Activated effector memory CD4-positive, alpha-beta T cell treated with Interleukin-2 at 50 U/mL for 16 hours (primary cell): ENCODE results near the gene LRRC47.
"Not testable (repeated sequence)": the region's sequence is repeated elsewhere in the genome, so short reads cannot be mapped to it uniquely, and the experiment has no call there.

Experiments used
- DNase-seq: peaks from one replicate; pipeline ENCODE4 v3.0.0-alpha.2; 2020

Gene LRRC47

DNA sequence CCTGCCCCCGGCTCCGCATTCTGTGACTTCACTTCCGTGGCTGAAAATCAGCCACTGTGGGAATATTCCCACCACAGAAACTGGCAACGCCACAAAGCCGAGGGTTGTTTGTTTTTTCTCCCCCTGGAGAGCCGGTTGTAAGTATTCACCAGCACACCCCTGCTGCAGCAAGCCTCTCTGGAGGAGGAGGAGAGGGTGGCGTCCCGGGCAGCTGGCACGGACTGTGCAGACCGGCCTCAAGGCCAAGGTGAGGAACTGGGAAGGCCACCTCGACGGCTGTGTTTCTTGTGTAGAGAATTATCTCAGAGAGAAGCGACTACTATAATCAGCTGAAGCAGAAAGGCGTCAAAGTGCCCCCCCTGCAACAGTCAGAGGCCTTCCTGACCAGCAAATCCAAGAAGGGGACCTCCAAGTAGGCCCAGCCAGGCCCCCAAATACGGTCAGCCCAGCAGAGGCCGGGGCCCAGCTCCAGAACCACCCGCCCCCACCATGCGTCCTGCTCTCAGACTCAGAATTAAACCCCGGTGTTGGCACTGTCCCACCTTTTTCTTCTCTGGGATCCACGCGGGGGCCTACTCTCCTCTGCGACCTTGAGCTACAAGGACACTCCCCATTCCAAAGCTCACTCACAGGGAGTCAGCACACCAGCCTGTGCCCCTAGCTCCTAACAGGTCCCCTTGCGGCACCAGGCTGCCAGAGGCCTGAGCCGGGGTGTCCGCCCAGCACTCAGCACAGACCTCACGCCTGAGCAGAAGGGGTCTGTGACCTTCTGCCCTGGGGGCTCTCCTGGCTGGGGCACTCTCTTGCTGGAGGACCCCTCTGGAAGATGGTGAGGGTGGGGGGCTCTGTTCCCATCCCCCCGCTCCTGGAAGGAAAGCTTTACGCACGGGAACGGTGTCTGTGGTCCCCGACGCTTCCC lies 24.9 kb downstream of the LRRC47 start:
- no peak for DNase-seq

DNA sequence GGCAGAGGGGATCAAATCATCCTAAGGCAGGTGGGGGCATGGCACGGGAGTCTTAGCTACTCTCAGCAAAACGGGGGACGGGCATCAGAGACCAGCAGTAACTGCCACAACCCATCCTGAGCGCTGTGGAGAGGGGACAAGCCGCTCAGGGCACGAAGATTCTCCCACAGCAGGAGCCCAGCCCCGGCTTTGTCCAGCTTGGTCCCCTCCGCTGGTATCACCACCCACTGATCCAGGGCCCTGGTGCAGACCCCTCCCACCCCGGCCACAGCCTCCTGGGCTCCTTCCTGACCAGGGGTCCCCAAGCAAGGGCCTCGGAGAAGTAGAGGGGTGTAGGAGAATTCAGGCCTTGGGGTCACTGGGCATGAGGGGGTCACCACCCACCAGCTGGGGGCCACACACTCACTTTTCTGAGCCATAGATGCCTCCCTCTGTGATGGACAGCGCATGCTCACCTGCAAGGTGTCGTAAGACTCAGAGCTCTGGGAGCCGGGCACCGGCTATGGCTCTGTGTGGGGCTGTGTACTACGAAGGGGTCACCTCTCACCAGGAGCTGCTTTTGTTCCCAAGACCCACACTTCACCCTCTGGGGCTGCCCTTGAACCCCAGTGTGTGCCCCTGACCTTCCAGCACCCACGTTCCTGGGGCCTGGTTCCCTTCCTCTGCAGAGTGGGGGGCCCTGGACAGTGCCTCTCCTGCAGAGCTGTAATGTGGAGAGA lies 26.1 kb downstream of the LRRC47 start:
- DNase-seq: no peak

DNA sequence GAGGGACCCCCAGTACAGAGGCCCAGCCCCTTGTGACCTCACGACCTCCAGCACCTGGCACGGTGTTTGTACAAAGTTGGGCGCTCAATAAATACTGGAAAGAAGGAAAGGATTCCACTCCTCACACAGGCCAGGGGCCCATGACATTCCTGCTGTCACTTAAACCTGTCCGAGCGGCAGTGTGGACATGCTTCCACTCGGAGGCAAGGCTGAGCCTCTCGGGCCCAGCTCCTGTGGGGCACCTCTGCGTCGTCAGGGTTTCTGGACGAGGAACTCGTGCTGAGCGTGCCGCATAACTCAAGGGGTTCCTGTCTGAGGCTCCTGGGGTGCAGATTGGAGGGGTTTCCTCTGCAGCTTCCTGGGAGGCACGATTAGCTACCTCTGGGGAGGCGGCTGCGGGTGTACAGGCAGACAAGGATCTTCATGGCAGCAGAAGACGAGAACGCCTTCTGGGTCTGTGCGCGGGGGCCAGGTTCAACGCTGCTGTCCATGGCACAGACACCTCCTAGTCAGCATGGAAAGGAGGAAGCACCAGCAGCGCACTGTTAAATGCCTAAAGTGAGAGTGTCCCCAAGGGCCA lies 27.4 kb downstream of the LRRC47 start:
- no peak for DNase-seq

DNA sequence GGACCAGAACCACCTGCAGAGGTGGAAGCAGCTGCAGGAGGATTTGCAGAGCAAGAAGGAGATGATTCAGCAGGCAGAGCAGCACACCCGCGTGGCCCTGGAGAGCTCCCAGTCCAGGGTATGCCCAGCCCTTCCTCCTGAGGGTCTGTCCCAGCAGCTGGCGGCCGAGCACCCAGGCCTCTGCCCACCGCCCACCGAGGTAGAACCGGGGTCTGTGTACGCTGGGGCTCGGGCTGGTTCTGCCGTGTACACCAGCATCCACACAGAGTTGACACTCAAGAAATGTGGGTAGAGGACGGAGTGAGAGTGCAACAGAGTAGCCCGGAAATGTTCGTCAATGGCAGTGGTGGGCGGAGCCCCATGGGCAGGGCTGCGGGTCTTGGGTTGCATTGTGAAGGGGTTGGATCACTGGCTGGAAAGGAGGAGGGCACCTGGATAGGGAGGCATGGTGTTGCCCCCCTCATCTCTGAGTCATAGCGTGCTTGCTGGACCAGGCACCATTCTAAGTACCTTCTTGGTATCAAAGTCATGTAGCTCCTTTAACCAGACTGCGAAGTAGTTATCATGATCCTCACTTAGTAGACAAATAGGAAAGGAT lies 28.9 kb downstream of the LRRC47 start:
- no peak for DNase-seq

DNA sequence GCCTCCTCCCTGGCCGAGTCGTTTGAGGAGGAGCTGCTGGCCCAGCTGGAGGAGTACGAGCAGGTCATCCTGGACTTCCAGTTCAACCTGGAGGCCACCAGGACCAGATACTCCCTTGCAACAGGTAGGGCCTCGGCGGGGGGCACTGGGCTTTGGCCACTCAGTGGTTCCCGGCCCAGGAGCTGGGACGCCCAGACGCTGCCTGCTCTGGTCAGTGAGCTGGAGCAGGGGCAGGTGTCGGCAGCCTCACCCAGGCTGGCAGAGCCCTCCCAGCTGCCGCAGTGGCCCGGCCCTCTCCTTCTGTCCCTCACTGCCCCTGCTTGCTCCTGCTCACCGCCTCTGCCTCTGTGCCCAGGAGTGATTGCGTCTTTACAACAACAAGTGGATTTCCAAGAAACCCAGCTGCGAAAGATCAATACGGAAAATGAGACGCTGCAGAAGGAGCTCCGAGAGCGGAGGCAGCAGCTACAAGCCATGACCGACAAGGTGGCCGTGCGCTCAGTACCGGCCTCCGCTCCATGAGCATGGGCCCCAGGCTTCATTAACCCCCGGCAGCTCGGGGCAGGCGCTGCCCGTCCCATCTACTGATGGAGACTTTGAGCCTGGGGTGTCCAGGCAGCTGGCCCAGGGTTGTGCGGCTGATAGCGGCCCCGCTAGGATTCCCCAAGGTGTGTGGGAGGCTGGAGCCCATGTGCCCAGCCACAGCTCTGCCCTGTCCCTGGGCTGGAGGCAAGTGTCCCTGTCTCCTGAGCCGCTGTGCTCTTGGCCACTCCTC lies 32.8 kb downstream of the LRRC47 start:
- no peak for DNase-seq

DNA sequence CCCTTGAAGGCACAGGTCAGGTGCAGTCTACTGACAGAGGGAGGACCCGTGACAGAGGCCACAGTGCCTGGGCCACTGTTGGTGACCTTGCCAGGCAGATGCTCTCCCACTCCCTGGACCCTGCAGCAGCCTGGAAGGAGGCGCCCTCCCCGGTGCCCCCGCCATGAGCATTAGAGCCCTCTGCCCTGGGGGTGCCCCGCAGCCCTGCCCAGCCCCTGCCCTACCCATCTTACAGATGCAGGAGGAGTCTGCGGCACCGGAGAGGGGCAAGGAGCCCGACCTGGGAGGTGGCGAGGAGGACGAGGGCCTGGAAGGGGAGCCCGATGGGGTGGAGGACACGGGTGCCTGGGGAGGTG lies 33.4 kb downstream of the LRRC47 start:
- DNase-seq: no peak

DNA sequence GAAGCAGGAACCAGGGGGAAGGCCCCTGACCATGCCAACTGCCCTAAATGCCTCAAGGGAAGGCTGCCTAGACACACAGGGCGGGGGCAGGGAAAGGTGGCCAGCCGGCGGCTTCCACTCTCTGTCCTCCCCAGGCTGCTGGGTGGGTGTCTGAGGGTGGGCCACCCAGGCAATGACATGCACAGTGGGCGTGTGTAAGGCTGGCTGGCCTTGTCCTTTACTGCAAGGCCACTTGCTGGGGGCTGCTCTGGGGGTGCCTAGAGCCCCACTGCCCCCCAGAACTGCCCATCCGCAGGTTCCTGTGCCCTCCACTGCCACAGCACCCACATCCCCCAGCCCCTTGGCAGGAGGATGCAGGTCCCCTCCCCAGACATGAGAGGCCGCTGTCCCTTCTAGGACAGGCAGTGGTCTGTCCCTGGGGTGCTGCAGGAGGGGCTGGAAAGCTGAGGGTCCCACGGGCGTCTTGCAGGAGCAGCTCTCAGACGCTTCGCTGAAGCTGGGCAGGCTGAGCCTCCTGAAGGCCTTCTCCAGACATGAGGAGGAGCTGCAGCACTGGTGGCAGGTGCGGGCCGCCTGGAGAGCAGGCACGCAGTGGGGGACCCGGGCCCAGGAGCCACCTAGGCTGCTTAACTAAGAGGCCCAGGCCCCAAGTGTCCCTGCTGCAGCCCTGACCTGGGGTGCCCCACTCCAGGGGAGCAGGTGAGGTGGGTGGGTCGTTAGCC lies 34.0 kb downstream of the LRRC47 start:
- DNase-seq: no peak

DNA sequence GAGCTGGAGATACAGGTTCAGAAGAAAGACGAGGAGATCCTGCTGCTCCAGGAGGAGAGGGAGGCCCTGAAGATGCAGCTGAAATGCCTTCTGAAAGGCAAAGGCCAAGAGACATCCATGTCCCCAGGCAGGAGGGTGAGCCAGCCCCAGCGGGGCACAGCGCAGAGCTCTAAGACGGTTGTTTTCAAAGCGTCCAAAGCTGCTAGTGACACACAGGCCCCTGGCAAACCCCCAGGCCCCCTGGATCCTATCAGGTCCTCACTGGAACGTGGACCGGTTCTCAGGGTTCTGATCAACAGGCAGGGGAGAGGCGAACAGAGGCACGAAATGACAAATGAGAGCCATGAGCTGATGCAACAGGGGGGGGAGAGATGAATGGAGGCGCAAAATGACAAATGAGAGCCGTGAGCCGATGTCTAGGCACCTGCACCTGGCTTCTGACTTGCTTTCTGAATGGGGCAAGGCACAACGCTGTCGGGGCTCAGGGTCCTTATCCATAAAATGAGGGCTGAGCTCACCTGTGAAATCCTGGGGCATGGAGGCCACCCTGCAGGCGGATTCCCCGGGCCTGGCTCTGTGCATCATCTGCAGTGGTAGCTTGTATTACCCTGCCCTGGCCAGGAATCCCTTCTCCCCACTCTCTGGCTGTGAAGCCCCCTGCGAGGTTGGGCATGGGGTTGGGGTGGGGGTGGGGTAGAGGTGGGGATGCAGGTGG lies 34.8 kb downstream of the LRRC47 start:
- no peak for DNase-seq

DNA sequence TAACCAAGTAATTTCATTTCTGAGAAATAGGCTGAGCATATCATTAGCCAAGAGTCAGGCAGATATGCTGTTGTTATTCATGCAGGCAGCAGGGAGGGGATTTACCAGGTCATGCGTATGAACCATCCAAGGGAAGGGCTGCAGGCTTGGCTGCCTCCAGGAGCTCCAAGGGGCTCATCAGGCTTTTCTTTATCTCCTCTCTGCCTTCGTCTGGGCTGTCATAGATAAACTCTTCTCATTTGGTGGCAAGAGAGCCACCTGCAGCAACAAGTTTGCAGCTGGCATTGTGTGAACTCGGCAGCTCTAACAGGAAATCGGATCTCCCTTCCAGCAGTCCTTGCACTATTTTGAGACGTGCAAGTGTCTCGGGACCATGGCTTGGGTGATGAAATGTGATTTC lies 36.5 kb downstream of the LRRC47 start:
- DNase-seq: no peak

DNA sequence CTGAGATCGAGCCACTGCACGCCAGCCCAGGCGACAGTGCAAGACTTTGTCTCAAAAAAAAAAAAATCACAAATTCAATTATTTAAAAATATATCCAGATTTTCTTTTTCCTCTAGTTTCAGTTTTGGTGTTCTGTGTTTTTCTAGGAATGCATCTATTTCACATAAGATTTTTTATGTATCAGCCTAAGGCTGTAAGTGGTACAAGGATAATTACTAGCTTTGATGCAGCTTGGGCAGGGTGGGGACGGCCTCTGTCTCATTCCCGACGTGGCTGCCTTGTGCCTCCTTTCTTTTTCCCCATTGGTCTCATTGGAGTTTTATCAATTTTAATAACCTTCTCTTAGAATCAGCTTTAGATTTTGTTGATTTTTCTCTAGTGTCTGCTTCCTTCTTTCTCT lies 37.1 kb downstream of the LRRC47 start:
- no peak for DNase-seq

DNA sequence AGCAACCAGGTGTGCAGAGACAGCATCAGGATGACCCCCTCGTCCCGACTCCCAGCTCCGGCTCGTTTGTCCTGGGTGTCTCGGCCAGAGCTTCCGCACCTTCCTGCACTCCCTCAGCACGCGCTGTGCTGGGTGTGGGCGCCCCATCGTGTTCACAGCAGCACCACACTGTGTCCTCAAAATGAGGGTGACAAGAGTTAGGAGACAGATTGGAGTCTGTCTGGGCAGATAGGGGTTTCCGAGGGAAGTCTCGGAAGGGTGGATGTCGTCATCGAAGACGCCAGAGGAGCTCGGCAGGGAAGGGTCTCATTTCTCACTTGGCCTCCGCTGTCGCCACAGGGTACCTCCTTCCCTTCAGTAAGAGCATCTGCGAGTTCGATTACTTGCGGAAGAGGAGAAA lies 39.9 kb downstream of the LRRC47 start:
- no peak for DNase-seq

DNA sequence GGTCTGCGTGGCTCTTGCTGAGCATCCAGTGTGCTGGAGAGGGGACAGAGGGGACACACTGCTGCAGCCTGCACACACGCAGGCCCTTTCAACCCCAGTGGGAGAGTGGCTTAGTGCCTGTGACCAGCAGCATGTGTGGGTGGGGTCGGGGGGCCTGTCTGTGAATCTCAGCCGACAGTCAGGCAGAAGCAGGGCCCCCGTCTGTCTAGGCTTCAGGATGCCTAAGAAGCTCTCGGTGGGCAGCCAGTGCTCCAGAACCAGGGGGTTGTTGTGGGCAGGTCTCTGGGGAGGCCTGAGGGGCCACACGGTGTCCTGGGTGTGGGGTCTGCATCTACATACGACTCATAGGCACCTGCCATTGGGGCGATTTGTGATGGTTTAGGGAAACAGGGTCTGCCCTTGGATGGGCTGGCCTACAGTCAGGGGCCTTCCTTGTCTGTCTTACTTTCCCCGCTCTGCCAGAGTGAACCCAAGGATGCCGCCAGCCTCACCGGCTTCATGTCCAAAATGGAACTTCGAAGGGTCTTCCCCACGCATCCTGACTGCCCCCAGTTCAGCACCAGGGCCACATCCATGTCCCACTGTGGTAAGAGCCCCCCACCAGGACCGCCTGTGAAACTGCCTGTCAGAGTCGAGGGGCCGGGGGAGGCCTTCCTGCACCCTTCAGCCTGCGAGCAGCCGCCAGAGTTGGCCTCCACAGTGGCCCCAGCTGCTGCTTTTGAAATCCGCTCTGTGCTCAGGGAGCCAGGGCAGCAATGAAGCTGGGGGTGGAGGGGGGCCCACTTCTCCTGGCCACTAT lies 42.4 kb downstream of the LRRC47 start:
- no peak for DNase-seq

DNA sequence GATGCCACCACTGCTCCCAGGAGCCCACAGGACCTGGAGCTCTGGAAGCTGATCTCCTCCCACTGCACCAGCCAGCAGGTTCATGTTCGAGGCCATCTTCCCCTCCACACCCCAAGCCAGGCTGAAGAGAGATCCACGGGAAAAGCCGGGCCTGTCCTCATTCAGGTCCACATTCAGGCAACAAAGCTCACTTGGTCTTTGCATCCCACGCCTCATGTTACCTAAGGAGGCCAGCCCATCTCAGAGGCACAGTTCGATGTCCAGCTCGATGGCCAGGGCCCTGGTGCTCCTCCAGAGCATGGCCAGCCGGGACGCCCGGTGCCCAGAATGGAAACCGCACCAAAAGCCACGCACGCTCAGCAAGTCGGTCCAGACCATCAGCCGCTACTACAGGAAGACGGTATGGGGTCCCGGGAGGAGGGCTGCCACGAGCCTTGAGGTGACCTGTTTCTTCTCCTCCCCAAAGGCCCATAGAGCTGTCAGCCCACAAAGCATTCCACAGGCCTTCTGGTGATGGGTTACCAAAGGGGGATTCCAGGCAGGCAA lies 43.8 kb downstream of the LRRC47 start, which contains the start of gene CCDC27:
TSS of gene CCDC27 (plus strand) at position 51 of the 546 bp plus-strand sequence. CDS start at position 83, 32 bp downstream.
- DNase-seq: no peak

DNA sequence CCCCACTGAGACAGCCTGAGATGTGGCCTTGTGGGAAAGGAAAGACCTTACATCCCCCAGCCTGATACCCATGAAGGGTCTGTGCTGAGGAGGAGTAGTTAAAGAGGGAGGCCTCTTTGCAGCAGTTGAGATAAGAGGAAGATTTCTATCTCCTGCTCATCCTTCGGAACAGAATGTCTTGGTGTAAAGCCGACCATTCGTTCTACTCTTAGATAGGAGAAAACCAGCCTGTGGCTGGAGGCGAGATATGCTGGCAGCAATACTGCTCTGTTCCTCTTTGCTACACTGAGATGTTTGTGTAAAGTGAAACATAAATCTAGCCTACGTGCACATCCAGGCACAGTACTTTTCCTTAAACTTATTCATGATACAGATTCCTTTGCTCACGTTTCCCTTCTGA lies 45.6 kb downstream of the LRRC47 start:
- DNase-seq: no peak

DNA sequence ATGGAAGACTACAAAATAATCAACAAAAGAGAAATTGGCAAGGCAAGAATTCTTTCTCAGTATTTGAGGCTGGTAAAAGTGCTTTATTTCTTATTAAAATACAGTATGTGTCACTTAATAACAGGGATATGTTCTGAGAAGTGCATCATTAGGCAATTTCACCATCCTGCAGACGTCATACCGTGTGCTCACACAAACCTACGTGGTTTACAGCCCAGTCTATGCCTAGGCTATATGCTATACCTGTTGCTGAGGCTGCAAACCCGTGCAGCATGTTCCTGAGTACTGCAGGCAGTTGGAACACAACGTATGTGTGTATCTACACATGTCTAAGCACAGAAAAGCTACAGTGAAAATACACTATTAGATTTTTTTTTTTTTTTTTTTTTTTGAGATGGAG lies 46.8 kb downstream of the LRRC47 start:
- DNase-seq: no peak

DNA sequence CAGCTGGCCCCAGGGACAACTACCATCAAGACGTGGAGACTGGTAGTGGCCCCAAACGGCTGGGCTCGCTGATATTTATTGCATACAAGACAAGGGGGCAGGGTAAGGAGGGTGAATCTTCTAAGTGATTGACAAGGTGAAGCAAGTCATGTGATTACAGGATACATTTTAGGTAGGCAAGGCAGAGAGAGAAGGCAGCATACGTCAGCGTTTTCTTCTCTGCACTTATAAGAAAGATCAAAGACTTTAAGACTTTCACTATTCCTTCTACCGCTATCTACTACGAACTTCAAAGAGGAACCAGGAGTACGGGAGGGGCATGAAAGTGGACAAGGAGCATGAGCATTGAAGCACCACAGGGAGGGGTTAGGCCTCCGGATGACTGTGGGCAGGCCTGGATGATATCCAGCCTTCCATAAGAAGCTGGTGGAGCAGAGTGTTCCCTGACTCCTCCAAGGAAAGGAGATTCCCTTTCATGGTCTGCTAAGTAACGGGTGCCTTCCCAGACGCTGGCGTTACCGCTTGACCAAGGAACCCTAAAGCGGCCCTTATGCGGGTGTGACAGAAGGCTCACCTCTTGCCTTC lies 47.9 kb downstream of the LRRC47 start:
- not testable (repeated sequence) for DNase-seq

DNA sequence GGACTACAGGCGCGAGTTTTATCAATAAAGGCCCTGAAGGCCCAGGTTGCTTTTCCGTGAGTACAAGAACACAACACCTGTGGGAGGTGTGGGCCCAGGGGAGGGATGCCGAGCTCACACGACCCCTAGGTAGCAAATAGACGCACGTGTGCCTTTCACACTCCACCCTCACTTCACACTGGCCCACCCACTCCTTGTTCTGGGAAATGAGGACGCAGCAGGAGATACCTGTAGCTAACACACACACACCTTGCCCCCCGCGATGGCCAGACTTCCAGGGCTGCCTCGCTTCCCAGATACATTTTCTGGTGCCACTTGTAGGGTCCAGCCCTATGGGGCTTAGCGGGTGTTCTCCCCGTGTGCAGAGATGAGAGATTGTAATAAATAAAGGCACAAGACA lies 48.4 kb downstream of the LRRC47 start:
- no peak for DNase-seq

DNA sequence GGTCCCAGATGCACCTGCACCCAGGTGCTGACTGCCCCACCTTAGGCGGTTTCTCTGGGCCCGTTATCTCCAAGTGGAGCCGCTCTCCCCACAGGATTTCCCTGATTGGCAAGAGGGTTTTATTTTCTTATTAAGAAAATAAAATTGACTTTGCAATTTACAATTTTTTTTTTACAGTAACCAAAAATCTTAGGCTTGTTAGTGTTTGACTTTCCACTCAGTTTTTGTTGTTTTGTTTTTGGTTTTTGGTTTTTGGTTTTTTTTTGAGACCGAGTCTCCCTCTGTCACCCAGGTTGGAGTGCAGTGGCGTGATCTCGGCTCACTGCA lies 48.8 kb downstream of the LRRC47 start:
- DNase-seq: no peak

DNA sequence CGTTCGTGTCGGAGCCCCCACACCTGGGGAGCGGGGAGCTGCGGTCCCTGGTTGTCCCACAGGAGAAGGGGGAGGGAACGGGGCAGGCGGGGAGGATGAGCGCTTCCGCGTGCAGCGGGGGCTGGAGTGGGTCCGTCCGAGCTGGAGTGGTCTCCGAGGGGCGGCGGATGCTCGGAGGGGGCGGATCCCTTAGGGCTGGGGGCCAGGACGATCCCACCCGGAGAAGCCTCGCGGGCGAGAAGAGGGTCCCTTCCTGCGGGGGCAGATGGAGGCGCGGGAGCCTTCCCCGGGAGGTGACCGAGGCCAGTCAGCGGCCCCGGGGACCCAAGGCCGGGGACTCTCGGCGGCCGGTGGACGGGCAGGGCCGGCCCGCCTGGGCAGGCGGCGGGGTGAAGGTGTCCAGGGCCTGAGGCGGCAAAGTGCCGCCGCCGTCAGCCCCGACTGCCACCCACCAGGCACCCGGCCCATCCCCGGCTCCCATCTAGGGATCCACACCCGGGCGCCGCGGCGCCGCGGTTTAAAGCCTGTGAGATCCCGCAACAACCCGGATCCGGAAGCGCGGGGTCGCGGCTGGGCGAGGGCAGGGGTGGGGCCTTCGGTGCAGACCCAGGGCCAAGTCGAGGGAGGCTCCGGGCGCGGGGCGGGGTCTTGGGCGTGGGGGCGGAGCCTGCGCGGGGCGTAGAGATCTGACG lies 49.3 kb downstream of the LRRC47 start:
- peak; percentile 83 for DNase-seq
